ENCODE results near the gene SLC2A10.

The SLC2A10 gene

GRCh38 chr20:46671866-46672542 lies 37.4 kb upstream of the SLC2A10 start:
- TF ChIP-seq, protein P1, sequence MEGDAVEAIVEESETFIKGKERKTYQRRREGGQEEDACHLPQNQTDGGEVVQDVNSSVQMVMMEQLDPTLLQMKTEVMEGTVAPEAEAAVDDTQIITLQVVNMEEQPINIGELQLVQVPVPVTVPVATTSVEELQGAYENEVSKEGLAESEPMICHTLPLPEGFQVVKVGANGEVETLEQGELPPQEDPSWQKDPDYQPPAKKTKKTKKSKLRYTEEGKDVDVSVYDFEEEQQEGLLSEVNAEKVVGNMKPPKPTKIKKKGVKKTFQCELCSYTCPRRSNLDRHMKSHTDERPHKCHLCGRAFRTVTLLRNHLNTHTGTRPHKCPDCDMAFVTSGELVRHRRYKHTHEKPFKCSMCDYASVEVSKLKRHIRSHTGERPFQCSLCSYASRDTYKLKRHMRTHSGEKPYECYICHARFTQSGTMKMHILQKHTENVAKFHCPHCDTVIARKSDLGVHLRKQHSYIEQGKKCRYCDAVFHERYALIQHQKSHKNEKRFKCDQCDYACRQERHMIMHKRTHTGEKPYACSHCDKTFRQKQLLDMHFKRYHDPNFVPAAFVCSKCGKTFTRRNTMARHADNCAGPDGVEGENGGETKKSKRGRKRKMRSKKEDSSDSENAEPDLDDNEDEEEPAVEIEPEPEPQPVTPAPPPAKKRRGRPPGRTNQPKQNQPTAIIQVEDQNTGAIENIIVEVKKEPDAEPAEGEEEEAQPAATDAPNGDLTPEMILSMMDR (IDR thresholded peaks at IDR 0.05; ENCODE audit: insufficient read depth, low read length) = no peak
- no peak for TF ChIP-seq POLR2AphosphoS5 (IDR thresholded peaks at IDR 0.05; ENCODE audit: low read depth)
- TF ChIP-seq REST (IDR thresholded peaks at IDR 0.05; ENCODE audit: insufficient replicate concordance, low read depth) = no peak
- no peak for TF ChIP-seq SPI1 (IDR thresholded peaks at IDR 0.05; ENCODE audit: borderline replicate concordance, low read depth)
- TF ChIP-seq GABPA (IDR thresholded peaks at IDR 0.05; ENCODE audit: low read depth) = no peak
- no peak overlapping the region for H3K27ac ChIP-seq (replicated peaks)

GRCh38 chr20:46672543-46673148 lies 36.8 kb upstream of the SLC2A10 start:
- no peak for DNase-seq (ENCODE audit: low read depth in 1 of 2, low spot score in 1 of 2)
- no peak overlapping the region for H3K27ac ChIP-seq (replicated peaks)
- TF ChIP-seq, protein P1 (IDR thresholded peaks at IDR 0.05; ENCODE audit: insufficient read depth, low read length) = no peak
- no peak for TF ChIP-seq POLR2AphosphoS5 (IDR thresholded peaks at IDR 0.05; ENCODE audit: low read depth)
- no peak for TF ChIP-seq SPI1 (IDR thresholded peaks at IDR 0.05; ENCODE audit: borderline replicate concordance, low read depth)
- TF ChIP-seq REST (IDR thresholded peaks at IDR 0.05; ENCODE audit: insufficient replicate concordance, low read depth) = no peak
- no peak for TF ChIP-seq GABPA (IDR thresholded peaks at IDR 0.05; ENCODE audit: low read depth)
- no peaks in the 10 kb centered on the region for H3K27me3 ChIP-seq (ENCODE audit: insufficient read depth, poor library complexity, severe bottlenecking)
- no peak overlapping the region for H3K4me3 ChIP-seq (replicated peaks; ENCODE audit: insufficient read depth, low read length)

More at GRCh38 chr20:46671866-46672542, 37.4 kb upstream of the SLC2A10 start:
- no peaks in the 10 kb centered on the region for H3K27me3 ChIP-seq (ENCODE audit: insufficient read depth, poor library complexity, severe bottlenecking)
- no peak overlapping the region for H3K4me3 ChIP-seq (replicated peaks; ENCODE audit: insufficient read depth, low read length)
- DNase-seq (ENCODE audit: low read depth in 1 of 2, low spot score in 1 of 2) = no peak

DNA sequence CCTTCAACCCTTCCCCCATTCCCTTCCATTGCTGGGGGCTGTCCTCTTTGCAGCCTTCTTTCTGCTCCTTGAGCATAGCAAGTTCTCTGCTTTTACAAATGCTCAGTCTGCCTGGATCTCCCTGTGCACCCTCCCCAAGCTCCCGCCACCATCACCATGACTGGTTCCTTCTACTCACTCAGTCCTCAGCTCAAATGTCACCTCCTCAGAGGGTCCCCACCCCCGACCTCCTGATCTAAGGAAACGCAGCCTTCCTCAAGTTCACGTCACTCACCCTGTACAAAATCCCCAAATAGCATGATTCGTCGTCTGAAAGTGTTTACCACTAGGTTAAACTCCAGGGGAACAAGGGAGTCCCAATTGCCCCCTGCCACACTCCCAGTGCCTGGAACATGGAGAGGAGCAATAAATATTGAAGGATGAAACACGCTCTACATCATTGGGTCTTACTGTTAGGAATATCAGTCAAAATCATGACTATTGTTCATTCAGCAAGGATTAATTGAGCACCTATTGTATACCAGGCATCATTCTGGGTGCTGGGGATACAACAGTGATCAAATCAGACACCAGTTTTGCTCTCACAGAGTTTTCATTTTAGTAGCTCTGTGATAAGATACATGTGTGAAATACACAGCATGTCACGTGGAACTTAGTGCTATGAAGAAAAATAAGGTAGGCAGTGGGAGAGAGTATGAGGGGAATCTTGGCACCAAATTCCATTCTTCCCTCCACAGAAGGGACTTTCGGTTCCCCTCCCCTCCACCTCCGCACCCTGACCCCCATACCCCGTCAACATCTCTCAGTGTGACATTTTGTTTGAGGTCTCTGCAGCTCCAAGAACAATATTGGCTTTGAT lies 35.8 kb upstream of the SLC2A10 start:
- TF ChIP-seq GABPA (IDR thresholded peaks at IDR 0.05; ENCODE audit: low read depth) = no peak
- TF ChIP-seq, protein P1 (IDR thresholded peaks at IDR 0.05; ENCODE audit: insufficient read depth, low read length) = no peak
- no peak for TF ChIP-seq POLR2AphosphoS5 (IDR thresholded peaks at IDR 0.05; ENCODE audit: low read depth)
- TF ChIP-seq SPI1 (IDR thresholded peaks at IDR 0.05; ENCODE audit: borderline replicate concordance, low read depth) = no peak
- TF ChIP-seq REST (IDR thresholded peaks at IDR 0.05; ENCODE audit: insufficient replicate concordance, low read depth) = no peak
- Histone ChIP-seq H3K27ac (replicated peaks) (no peak overlapping the region), H3K27me3 (ENCODE audit: insufficient read depth, poor library complexity, severe bottlenecking) (no peaks in the 10 kb centered on the region), H3K4me3 (replicated peaks; ENCODE audit: insufficient read depth, low read length) (no peak overlapping the region)
- no peak for DNase-seq (ENCODE audit: low read depth in 1 of 2, low spot score in 1 of 2)
